HG03439 (cell line): ENCODE results near the gene DBNL.
"Not testable (repeated sequence)": the region's sequence is repeated elsewhere in the genome, so short reads cannot be mapped to it uniquely, and the experiment has no call there.

Source experiments
- ATAC-seq: cut with Tn5 transposase; IDR thresholded peaks from one replicate; pipeline ENCODE4 v1.9.1; 2021; ENCODE audit warnings: mild to moderate bottlenecking, moderate library complexity; ENCODE audit not compliant: unreplicated experiment

DBNL gene

GRCh38 chr7:44040493-44040891, 4.0 kb upstream of the DBNL start:
- ATAC-seq = not testable (repeated sequence)

- ATAC-seq = no peak
Observed at GRCh38 chr7:44042221-44042620, 2.3 kb upstream of the DBNL start.

GRCh38 chr7:44043902-44044301, 600 bp upstream of the DBNL start:
- no peak for ATAC-seq

- peak; percentile 9 for ATAC-seq
Observed at GRCh38 chr7:44045226-44046014, 918 bp downstream of the DBNL start.

- ATAC-seq = peak; percentile 45
Observed at GRCh38 chr7:44046321-44047061, 2.0 kb downstream of the DBNL start.

GRCh38 chr7:44048031-44048795, 3.7 kb downstream of the DBNL start:
- no peak for ATAC-seq

DNA sequence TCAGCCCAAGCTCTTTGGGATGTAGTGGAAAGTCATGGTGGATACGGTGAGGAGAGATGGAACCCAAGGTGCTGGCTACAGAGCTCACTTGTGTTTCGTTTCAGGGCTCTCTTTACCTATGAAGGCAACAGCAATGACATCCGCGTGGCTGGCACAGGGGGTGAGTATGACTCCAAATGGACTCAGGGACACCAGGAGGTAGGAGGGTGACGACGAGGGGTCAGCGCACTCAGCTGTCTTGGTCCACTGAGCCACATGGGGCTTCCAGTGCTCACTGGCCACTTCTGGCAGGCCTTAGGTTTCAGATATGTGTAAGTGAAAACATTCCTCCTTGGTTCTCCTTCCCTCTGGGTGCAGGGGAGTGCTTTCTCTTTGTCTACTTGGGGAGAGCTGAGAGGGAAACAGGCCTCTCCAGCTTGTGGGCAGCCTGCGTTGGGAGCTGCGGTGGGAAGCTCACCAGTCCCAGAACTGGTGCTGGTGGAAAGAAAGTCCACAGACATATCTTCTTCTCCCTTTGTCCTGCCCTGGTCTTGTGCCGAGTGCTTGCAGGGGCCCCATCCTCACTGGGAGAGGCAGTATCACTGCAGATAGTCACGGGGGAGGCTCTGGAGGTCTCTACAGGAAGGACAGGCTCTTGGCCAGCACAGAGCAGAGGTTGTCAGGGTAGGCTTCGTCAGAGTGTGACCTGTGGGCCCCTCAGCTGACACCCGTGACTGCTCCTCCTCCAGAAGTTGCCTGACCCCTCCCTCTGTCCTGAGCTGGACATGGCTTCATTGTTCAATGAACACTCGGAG, 5.8 kb downstream of the DBNL start:
- ATAC-seq = no peak

DNA sequence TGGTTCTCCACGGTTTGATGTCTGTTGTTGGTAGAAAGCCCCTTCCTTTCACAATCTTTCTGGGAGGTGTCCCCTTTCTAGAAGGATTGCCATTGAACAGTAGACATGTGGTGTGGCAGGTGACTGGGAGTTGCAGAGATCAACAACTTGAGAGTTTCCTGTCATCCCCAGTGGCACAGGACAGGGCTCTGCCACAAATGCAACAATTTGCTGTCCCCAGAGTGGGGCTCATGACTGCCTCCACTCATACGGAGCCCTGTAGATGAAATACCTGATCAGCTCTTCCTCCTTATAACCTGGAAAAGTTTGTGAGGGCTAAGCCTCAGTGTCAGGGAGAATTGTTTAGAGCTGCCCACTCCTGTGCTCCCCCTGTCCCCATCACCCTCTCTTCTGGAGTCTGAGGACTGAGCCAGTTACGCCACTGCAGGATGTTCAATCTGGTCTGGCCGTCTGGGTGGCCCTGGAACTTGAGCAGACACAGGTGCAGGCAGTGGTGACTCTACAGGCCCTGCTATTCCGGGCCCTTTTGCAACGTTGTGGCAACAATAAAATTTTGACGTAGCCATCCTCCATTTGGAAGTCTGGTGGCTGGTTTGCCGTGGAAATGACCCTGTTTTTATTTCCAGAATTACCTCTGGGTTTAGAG, 6.5 kb downstream of the DBNL start:
- ATAC-seq = no peak

DNA sequence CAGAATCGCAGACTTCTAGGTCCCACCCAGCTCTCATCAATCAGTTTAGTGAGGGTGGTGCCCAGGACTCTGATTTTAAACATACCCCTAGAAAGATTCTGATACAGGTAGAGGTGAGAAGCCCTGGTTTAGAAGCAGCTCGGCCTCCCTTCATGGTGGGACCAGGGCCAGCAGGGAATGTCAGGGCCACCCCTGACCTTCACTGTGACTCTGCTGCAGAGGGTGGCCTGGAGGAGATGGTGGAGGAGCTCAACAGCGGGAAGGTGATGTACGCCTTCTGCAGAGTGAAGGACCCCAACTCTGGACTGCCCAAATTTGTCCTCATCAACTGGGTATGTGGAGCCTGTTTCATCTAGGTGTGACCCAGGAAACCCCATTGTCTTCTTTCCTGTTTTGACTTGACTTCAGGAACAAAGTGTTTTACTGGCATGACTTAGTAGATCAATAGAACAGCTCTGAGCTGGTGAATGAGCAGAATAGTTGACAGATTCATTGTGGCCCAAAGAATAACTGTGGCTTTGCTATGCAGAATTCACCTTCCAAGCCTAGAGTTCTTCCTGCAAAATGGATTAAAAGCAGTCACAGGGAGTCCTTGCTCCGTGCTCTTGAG, 7.2 kb downstream of the DBNL start:
- no peak for ATAC-seq

GRCh38 chr7:44052771-44053365, 8.4 kb downstream of the DBNL start:
- ATAC-seq = no peak

DNA sequence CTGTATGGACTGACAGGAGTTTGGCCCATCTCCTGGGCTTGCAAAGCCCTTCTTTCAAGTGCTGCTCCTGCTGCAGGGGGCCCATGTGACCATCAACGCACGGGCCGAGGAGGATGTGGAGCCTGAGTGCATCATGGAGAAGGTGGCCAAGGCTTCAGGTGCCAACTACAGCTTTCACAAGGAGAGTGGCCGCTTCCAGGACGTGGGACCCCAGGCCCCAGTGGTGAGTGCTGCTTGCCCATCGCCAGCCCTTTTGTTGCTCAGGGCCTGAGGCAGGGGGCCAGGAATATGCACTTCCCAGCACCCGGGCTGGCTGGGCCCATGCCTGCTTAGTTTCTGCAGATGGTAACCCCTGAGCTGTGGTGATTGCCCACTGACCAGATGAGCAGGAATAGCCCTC, 12.2 kb downstream of the DBNL start:
- ATAC-seq = no peak

DNA sequence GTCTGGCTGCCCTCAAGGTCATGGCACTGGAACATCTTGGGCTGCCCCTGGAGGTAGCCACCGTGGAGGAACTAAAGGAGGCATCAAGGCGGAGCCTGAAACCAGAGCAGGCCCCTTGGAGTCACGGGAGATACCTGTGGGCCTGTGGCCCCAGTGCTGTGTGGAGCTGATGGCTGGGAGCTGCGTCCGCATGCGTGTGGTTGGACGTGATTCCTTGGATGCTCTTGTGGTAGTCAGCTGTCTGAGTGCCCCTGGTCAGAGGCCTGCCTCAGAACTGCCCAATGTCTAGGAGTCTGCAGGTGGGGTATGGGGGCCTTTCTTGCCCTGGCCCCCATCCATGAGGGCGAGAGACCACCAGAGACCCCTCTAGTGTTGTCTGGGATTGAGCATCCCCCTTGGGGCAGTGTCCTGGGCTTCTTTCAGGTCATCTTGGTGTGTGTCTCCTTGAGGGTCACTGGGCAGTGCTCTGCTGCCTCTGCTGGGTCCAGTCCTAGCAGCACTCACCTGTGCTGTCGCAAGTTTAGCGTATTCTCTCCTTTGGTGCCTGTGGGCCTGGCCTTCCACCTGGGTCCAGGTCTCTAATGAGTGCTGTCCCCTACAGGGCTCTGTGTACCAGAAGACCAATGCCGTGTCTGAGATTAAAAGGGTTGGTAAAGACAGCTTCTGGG, 12.8 kb downstream of the DBNL start:
- no peak for ATAC-seq

GRCh38 chr7:44057849-44058758, 13.6 kb downstream of the DBNL start:
- ATAC-seq = no peak

DNA sequence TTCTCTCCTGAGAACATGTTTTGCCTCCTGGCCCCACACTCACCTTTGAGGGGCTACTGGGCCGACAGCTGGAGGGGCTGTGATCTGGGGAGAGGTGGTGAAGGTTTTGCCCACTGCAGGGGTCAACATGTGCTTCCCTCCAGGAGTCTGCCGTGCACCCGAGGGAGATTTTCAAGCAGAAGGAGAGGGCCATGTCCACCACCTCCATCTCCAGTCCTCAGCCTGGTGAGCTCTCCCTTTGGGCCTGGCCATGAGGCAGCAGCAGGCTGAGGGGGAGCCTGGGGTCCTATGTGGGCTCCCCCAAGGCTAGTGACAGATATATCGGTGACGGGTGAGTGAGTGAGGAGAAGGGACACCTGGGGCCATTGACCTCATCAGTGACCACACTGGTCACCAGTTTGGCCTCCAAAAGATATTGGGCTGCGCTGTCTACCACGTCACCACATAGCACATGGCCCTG, 14.3 kb downstream of the DBNL start:
- ATAC-seq = no peak

- ATAC-seq = no peak
Observed at GRCh38 chr7:44059219-44060090, 15.0 kb downstream of the DBNL start.

DNA sequence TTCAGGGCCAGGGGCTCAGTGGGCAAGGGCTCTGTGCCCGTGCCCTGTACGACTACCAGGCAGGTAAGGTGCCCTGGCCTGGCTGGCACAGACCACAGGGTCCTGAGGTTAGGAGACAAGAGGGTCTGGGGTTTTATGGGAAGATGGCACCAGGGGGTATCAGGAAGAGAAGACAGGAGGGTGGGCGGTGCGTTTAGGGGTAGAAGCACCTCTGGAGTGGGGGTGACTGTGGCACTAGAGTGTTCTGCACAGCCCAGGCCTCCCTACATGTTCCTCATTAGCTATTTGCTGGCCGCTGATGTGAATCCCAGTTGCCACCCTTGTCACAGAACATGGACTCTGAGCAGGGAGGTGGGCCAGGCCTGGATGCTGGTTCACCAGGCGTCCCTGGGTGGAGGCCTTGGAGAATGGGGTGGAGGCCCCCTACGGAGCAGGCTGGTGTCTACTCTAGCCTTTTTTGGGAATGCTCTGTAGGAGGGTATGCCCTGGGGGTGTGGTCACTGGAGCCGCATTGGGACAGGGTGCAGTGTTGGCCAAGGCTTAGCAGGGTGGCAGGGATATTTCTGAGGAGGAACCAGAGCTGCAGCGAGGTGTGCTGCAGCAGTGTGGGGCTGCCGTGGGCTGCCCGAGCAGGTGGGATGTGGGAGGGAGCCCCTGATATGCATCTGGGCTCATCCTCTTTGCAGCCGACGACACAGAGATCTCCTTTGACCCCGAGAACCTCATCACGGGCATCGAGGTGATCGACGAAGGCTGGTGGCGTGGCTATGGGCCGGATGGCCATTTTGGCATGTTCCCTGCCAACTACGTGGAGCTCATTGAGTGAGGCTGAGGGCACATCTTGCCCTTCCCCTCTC, 15.8 kb downstream of the DBNL start:
- no peak for ATAC-seq
